Common myeloid progenitor, CD34-positive (primary cell): ENCODE data around the gene LSM10.

Source experiments
- CTCF ChIA-PET: fragments of 350-600 bp; sonication (Branson Sonifier 250); formaldehyde crosslinking; loops from one replicate; lab custom pipeline; 2021; ENCODE audit warnings: antibody characterized with exemption; lab: Charles Lee
- POLR2A ChIA-PET: fragments of 350-600 bp; sonication (Branson Sonifier 250); formaldehyde crosslinking; loops from one replicate; lab custom pipeline; 2021; ENCODE audit warnings: antibody characterized with exemption; lab: Charles Lee
- DNase-seq, 3 donors: peaks; one replicate each; pipeline versions ENCODE4 v3.0.0 to v3.0.0-alpha.2; 2013
- H3K27ac ChIP-seq, 2 experiments: 1 replicate in 1 of 2; 2 replicates in 1 of 2; pipeline ENCODE4 v1.7.0; 2013; ENCODE audit warnings: inconsistent platforms in 2 of 2, low read length in 2 of 2, mild to moderate bottlenecking in 2 of 2, low read depth in 1 of 2, moderate library complexity in 1 of 2; ENCODE audit not compliant: severe bottlenecking in 2 of 2, insufficient read depth in 1 of 2, poor library complexity in 1 of 2
- H3K27me3 ChIP-seq, 5 experiments: replicated peaks in 2 of 5; 1 replicate in 3 of 5; 2 replicates in 2 of 5; pipeline versions ENCODE4 v1.6.1 to v1.7.0; 2013; ENCODE audit warnings: low read length in 4 of 5, mild to moderate bottlenecking in 2 of 5, moderate library complexity in 2 of 5, inconsistent platforms in 1 of 5; ENCODE audit not compliant: insufficient read depth in 5 of 5, control insufficient read depth in 4 of 5
- H3K36me3 ChIP-seq, 4 experiments: 1 replicate in 2 of 4; 2 replicates in 2 of 4; pipeline versions ENCODE4 v1.6.1 to v1.7.0; 2013; ENCODE audit warnings: low read length in 3 of 4, control low read depth in 1 of 4, mild to moderate bottlenecking in 1 of 4; ENCODE audit not compliant: control insufficient read depth in 4 of 4, insufficient read depth in 4 of 4
- H3K4me1 ChIP-seq, 4 experiments: 1 replicate in 3 of 4; 2 replicates in 1 of 4; pipeline versions ENCODE4 v1.6.1 to v1.7.1; 2013; ENCODE audit warnings: low read length in 3 of 4, mild to moderate bottlenecking in 3 of 4, control low read depth in 1 of 4, inconsistent platforms in 1 of 4, moderate library complexity in 1 of 4; ENCODE audit not compliant: control insufficient read depth in 4 of 4, insufficient read depth in 4 of 4; ENCODE audit errors: control extremely low read depth in 1 of 4
- H3K4me3 ChIP-seq, 7 experiments: 1 replicate in 4 of 7; 2 replicates in 3 of 7; pipeline versions ENCODE4 v1.5.1 to v1.7.0; 2013; ENCODE audit warnings: mild to moderate bottlenecking in 7 of 7, low read length in 6 of 7, moderate library complexity in 6 of 7, inconsistent platforms in 2 of 7, low read depth in 2 of 7, control low read depth in 1 of 7; ENCODE audit not compliant: insufficient read depth in 4 of 7, control insufficient read depth in 1 of 7; ENCODE audit errors: extremely low read depth in 1 of 7
- H3K9me3 ChIP-seq, 5 experiments: 1 replicate in 4 of 5; 2 replicates in 1 of 5; pipeline versions ENCODE4 v1.6.1 to v1.7.1; 2013; ENCODE audit warnings: low read length in 4 of 5, mild to moderate bottlenecking in 2 of 5, inconsistent platforms in 1 of 5, low read depth in 1 of 5, moderate library complexity in 1 of 5; ENCODE audit not compliant: control insufficient read depth in 4 of 5, insufficient read depth in 2 of 5; ENCODE audit errors: control extremely low read depth in 1 of 5
- WGBS: methylation state at CpG from one replicate; pipeline ENCODE4 v1.1.5; 2013; ENCODE audit not compliant: insufficient coverage; 5-methylcytosine and 5-hydroxymethylcytosine counted together

The LSM10 gene

GRCh38 chr1:36372617-36373016 lies 25.1 kb downstream of the LSM10 start:
- H3K36me3 ChIP-seq = peaks cover 0 to 12% (median 0%) of the 10 kb centered on the region in 4 experiments
- peak in 2 of 3 donors; percentile 71 to 78 for DNase-seq
- ChIA-PET POLR2A (no interaction called here), CTCF (no interaction called here)
- H3K4me3 ChIP-seq = peak overlapping the region in 5 of 7 experiments; percentile 7 to 57 (median 26)
- WGBS = 13% methylated on average over 3 of the region's 3 CpGs
- H3K27me3 ChIP-seq = no peaks in the 10 kb centered on the region
- peaks cover 16 to 79% (median 75%) of the 10 kb centered on the region in 4 experiments for H3K4me1 ChIP-seq
- H3K9me3 ChIP-seq = no peaks in the 10 kb centered on the region
- peak overlapping the region; percentile 76 to 91 for H3K27ac ChIP-seq

- Histone ChIP-seq H3K4me3 (no peak overlapping the region), H3K4me1 (peaks cover 13 to 78% (median 71%) of the 10 kb centered on the region in 4 experiments), H3K27ac (peak overlapping the region in 1 of 2 experiments; percentile 43), H3K36me3 (peaks cover 0 to 11% (median 0%) of the 10 kb centered on the region in 4 experiments), H3K9me3 (no peaks in the 10 kb centered on the region), H3K27me3 (no peaks in the 10 kb centered on the region)
- ChIA-PET POLR2A (interaction anchor here (0.9 to 1.8 kb wide), 4 partner anchors 17 to 29 kb away, joined by 3 to 7 read pairs (median 4); partner anchors contain the start of gene STK40), CTCF (interaction anchor here (0.7 to 4.4 kb wide), 14 partner anchors 9 to 66 kb away, joined by 3 to 32 read pairs (median 3); partner anchors contain the start of gene LSM10)
- WGBS = 52% methylated on average over 7 of the region's 7 CpGs
- peak; percentile 86 to 94 (median 93) for DNase-seq
These were observed 28.4 kb downstream of the LSM10 start for GRCh38 chr1:36369061-36369861.

- 100% methylated on average over 2 of the region's 4 CpGs for WGBS
- CTCF ChIA-PET = interaction anchor here (0.7 to 4.4 kb wide), 15 partner anchors 10 to 67 kb away, joined by 3 to 32 read pairs (median 5); partner anchors contain the start of genes LSM10 and SH3D21
- H3K27me3 ChIP-seq = no peaks in the 10 kb centered on the region
- H3K4me3 ChIP-seq = no peak overlapping the region
- H3K9me3 ChIP-seq = no peaks in the 10 kb centered on the region
- peaks cover 0 to 11% (median 3%) of the 10 kb centered on the region in 4 experiments for H3K36me3 ChIP-seq
- H3K27ac ChIP-seq = no peak overlapping the region
- POLR2A ChIA-PET = interaction anchor here (0.9 kb wide), 2 partner anchors 13 to 17 kb away, joined by 3 to 4 read pairs; no protein-coding TSS in a partner anchor
- peaks cover 4 to 63% (median 56%) of the 10 kb centered on the region in 4 experiments for H3K4me1 ChIP-seq
- DNase-seq = no peak
These were observed 29.9 kb downstream of the LSM10 start for GRCh38 chr1:36367798-36368197.

- H3K27ac ChIP-seq = peak overlapping the region in 1 of 2 experiments; percentile 10
- H3K4me1 ChIP-seq = peaks cover 0 to 56% (median 49%) of the 10 kb centered on the region in 4 experiments
- ChIA-PET CTCF (interaction anchor here (0.5 to 4.4 kb wide), 14 partner anchors 11 to 126 kb away, joined by 3 to 32 read pairs (median 6); partner anchors contain the start of gene LSM10), POLR2A (interaction anchor here (0.9 to 1.2 kb wide), 3 partner anchors 13 to 17 kb away, joined by 3 to 4 read pairs (median 3); no protein-coding TSS in a partner anchor)
- no peaks in the 10 kb centered on the region for H3K9me3 ChIP-seq
- peaks cover 0 to 17% (median 10%) of the 10 kb centered on the region in 4 experiments for H3K36me3 ChIP-seq
- WGBS = 37% methylated on average over 5 of the region's 5 CpGs
- no peak overlapping the region for H3K4me3 ChIP-seq
- DNase-seq = peak in 2 of 3 donors; percentile 36 to 42
- H3K27me3 ChIP-seq = no peaks in the 10 kb centered on the region
These were observed 30.6 kb downstream of the LSM10 start for GRCh38 chr1:36367066-36367465.

- WGBS = 52% methylated on average over 16 of the region's 18 CpGs
- Histone ChIP-seq H3K9me3 (no peaks in the 10 kb centered on the region), H3K27me3 (no peaks in the 10 kb centered on the region), H3K4me3 (peak overlapping the region in 2 of 7 experiments; percentile 28 to 54), H3K4me1 (peaks cover 0 to 47% (median 43%) of the 10 kb centered on the region in 4 experiments), H3K36me3 (peaks cover 0 to 26% (median 17%) of the 10 kb centered on the region in 4 experiments), H3K27ac (peak overlapping the region; percentile 29 to 41)
- ChIA-PET POLR2A (interaction anchor here (0.6 to 1.2 kb wide), 3 partner anchors 18 to 71 kb away, joined by 3 to 4 read pairs (median 4); no protein-coding TSS in a partner anchor), CTCF (interaction anchor here (0.7 to 4.4 kb wide), 8 partner anchors 21 to 60 kb away, joined by 3 to 32 read pairs (median 4); partner anchors contain the start of genes LSM10 and SH3D21)
- DNase-seq = peak; percentile 93 to 98 (median 97)
These were observed 31.5 kb downstream of the LSM10 start for GRCh38 chr1:36366091-36366661.

GRCh38 chr1:36365381-36365780 lies 32.3 kb downstream of the LSM10 start:
- POLR2A ChIA-PET = interaction anchor here (1.0 to 1.2 kb wide), 2 partner anchors 21 to 47 kb away, joined by 3 to 4 read pairs; no protein-coding TSS in a partner anchor
- Histone ChIP-seq H3K9me3 (no peaks in the 10 kb centered on the region), H3K27ac (peak overlapping the region in 1 of 2 experiments; percentile 58), H3K4me3 (no peak overlapping the region), H3K36me3 (peaks cover 0 to 33% (median 23%) of the 10 kb centered on the region in 4 experiments), H3K27me3 (no peaks in the 10 kb centered on the region), H3K4me1 (peaks cover 0 to 43% (median 40%) of the 10 kb centered on the region in 4 experiments)
- CTCF ChIA-PET = interaction anchor here (3.0 kb wide), 1 partner anchor 21 kb away, joined by 24 read pairs; no protein-coding TSS in a partner anchor
- WGBS = no CpG with 5 or more reads among the region's 1 CpG
- DNase-seq = peak in 2 of 3 donors; percentile 57 to 58
